NCI-H748 (cell line): ENCODE measurements around the gene CIPC.

ENCODE experiments used
- DNase-seq: peaks from one replicate; lab custom pipeline; 2025; ENCODE audit not compliant: unreplicated experiment; lab: John Stamatoyannopoulos, UW

Gene CIPC

GRCh38 chr14:77124345-77125280 is 26.6 kb downstream of the CIPC start:
- peak; percentile 81 for DNase-seq

GRCh38 chr14:77125281-77125801 is 27.3 kb downstream of the CIPC start:
- DNase-seq = peak; percentile 45

GRCh38 chr14:77125823-77126325 is 27.8 kb downstream of the CIPC start:
- DNase-seq = no peak

GRCh38 chr14:77126461-77126990 is 28.5 kb downstream of the CIPC start:
- no peak for DNase-seq

- no peak for DNase-seq
Observed at GRCh38 chr14:77128414-77128891, 30.4 kb downstream of the CIPC start.

- no peak for DNase-seq
Observed at GRCh38 chr14:77130386-77130785, 32.3 kb downstream of the CIPC start.

- DNase-seq = no peak
Observed at GRCh38 chr14:77131206-77131605, 33.1 kb downstream of the CIPC start.

- DNase-seq = no peak
Observed at GRCh38 chr14:77131871-77132486, 33.9 kb downstream of the CIPC start.

- DNase-seq = no peak
Observed at GRCh38 chr14:77133720-77134338, 35.8 kb downstream of the CIPC start.

- DNase-seq = no peak
Observed at GRCh38 chr14:77139022-77139421, 41.0 kb downstream of the CIPC start.

GRCh38 chr14:77139540-77140358 is 41.7 kb downstream of the CIPC start:
- peak; percentile 73 for DNase-seq

- DNase-seq = peak; percentile 56
Observed at GRCh38 chr14:77140359-77141213, 42.5 kb downstream of the CIPC start.

- DNase-seq = peak; percentile 73
Observed at GRCh38 chr14:77141214-77142004, 43.4 kb downstream of the CIPC start, which contains the start of gene ZDHHC22. Gene ZDHHC22, minus strand, starts transcription at chr14:77141791. Its CDS starts 2,053 bp downstream, at chr14:77139738.

GRCh38 chr14:77142005-77142800 is 44.1 kb downstream of the CIPC start:
- DNase-seq = no peak

GRCh38 chr14:77143071-77143470 is 45.0 kb downstream of the CIPC start:
- no peak for DNase-seq

GRCh38 chr14:77144412-77145115 is 46.5 kb downstream of the CIPC start:
- no peak for DNase-seq
